ENCODE measurements around the gene KLRC4. TPM values are rescaled to one million over a fixed set of nuclear protein-coding genes. Genes with fewer than 3 reads are reported as not detected.
"Not testable (repeated sequence)": the region's sequence is repeated elsewhere in the genome, so short reads cannot be mapped to it uniquely, and the experiment has no call there.

KLRC4 gene
- total and polyA plus RNA-seq, 10 of the 15 experiments (the other 5 are each of a cell fraction or from before 2014, with no cell fraction given): 0.07 to 0.34 TPM; not detected in 8

DNA sequence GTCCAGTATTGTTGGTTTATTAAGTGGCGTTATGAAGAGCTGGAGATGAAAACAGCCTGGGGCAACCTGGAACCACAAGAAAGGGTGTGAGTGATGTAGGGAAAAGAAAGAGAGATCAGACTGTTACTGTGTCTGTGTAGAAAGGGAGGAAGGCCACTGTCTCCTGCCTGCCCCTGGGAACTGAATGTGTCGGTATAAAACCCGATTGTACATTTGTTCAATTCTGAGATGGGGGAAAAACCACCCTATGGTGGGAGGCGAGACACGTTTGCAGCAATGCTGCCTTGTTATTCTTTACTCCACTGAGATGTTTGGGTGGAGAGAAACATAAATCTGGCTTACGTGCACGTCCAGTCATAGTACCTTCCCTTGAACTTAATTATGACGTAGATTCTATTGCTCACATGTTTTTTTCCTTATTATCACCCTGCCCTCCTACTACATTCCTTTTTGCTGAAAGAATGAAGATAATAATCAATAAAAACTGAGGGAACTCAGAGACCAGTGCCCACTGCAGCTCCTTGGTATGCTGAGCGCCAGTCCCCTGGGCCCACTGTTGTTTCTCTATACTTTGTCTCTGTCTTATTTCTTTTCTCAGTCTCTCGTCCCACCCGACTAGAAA, 14.9 kb downstream of the KLRC4 start:
- intact Hi-C loops (cut with micrococcal nuclease; ENCODE audit: unreplicated experiment): loop anchor here (1.0 to 10.0 kb wide), 2 partner anchors 30 to 280 kb away; partner anchors contain the start of gene STYK1
- WGBS (ENCODE audit: insufficient coverage, insufficient replicate concordance, low lambda C conversion rate, missing lambda C conversion rate): 65% methylated on average over 8 of the region's 11 CpGs
- ChIA-PET CTCF (interaction anchor here (1.0 to 2.0 kb wide), 3 partner anchors 10 to 30 kb away, joined by 3 to 7 read pairs (median 4); no protein-coding TSS in a partner anchor), POLR2A (interaction anchor here (0.6 to 3.2 kb wide), 2 partner anchors 29 to 51 kb away, joined by 3 to 20 read pairs; no protein-coding TSS in a partner anchor), SMC1A (ENCODE audit: uncharacterized antibody, unreplicated experiment) (interaction anchor here (0.6 to 4.1 kb wide), 4 partner anchors 8 to 29 kb away, joined by 3 to 41 read pairs (median 4); no protein-coding TSS in a partner anchor), RAD21 (ENCODE audit: unreplicated experiment) (interaction anchor here (1.6 to 6.7 kb wide), 2 partner anchors 17 to 29 kb away, joined by 4 to 75 read pairs; no protein-coding TSS in a partner anchor)
- ATAC-seq; in situ Hi-C loops (cut with MboI); H2AFZ ChIP-seq (ENCODE audit: control insufficient read depth, low read depth, low read length); H3K27me3 ChIP-seq (replicated peaks in 1 of 2; ENCODE audit: control insufficient read depth in 2 of 2, insufficient read depth in 2 of 2, low read length in 1 of 2); H3K4me1 ChIP-seq (ENCODE audit: control insufficient read depth, insufficient read depth, low read length); H3K79me2 ChIP-seq (ENCODE audit: control insufficient read depth, insufficient read depth, low read length); H3K4me3 ChIP-seq; H3K36me3 ChIP-seq (ENCODE audit: control insufficient read depth in 2 of 2, insufficient read depth in 2 of 2, low read length in 1 of 2); H3K9ac ChIP-seq (ENCODE audit: control insufficient read depth, insufficient read depth, low read length); H4K20me1 ChIP-seq (ENCODE audit: control insufficient read depth, insufficient read depth); H3K9me3 ChIP-seq (replicated peaks; ENCODE audit: control insufficient read depth, insufficient read depth, low read length); FAIRE-seq; DNase-seq (ENCODE audit: low read depth, low spot score); H3K4me2 ChIP-seq (ENCODE audit: control insufficient read depth, insufficient read depth); BruUV-seq (replicated peaks); H3K27ac ChIP-seq (ENCODE audit: control insufficient read depth, insufficient read depth): not testable (repeated sequence)

DNA sequence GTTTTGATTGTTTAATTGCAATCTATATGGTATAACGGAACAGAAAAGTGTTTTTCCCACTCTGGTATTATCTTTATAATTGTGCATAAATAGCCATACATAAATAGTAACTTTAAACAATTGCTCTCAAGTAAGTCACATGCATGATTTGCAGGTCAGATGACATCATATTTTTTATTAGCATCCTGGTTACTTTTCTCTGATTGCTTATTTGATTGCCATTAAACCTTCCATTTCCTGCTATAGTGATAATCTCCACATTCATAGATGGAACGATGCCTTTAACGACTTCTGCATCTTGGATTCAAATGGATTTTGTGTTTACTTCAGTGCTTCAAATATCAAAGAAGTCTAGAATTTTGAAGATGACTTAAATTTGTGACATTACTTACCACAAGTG, 16.3 kb downstream of the KLRC4 start:
- TF ChIP-seq PML (IDR thresholded peaks at IDR 0.05; ENCODE audit: low read length): no peak
- no peak for TF ChIP-seq ESRRA (IDR thresholded peaks at IDR 0.05; ENCODE audit: low read length)
- no peak for TF ChIP-seq KLF5 (IDR thresholded peaks at IDR 0.05; ENCODE audit: partially characterized antibody)
- TF ChIP-seq CHD2 (IDR thresholded peaks at IDR 0.05; ENCODE audit: borderline replicate concordance, low read depth, low read length): no peak
- no peak for TF ChIP-seq HDAC6 (IDR thresholded peaks at IDR 0.05; ENCODE audit: unreplicated experiment)
- TF ChIP-seq TCF3 (IDR thresholded peaks at IDR 0.05; ENCODE audit: borderline replicate concordance, insufficient read depth, low read depth, low read length): no peak
- no peak for TF ChIP-seq NR2C2 (IDR thresholded peaks at IDR 0.05; ENCODE audit: borderline replicate concordance, control insufficient read depth, insufficient read length, low read depth)
- TF ChIP-seq, protein P1, sequence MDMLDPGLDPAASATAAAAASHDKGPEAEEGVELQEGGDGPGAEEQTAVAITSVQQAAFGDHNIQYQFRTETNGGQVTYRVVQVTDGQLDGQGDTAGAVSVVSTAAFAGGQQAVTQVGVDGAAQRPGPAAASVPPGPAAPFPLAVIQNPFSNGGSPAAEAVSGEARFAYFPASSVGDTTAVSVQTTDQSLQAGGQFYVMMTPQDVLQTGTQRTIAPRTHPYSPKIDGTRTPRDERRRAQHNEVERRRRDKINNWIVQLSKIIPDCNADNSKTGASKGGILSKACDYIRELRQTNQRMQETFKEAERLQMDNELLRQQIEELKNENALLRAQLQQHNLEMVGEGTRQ (IDR thresholded peaks at IDR 0.05; ENCODE audit: borderline replicate concordance, low read depth, low read length): no peak
- no peak for TF ChIP-seq RELA (IDR thresholded peaks at IDR 0.05; ENCODE audit: borderline replicate concordance, partially characterized antibody)
- TF ChIP-seq BACH1 (IDR thresholded peaks at IDR 0.05; ENCODE audit: borderline replicate concordance): no peak
- TF ChIP-seq, protein P2, sequence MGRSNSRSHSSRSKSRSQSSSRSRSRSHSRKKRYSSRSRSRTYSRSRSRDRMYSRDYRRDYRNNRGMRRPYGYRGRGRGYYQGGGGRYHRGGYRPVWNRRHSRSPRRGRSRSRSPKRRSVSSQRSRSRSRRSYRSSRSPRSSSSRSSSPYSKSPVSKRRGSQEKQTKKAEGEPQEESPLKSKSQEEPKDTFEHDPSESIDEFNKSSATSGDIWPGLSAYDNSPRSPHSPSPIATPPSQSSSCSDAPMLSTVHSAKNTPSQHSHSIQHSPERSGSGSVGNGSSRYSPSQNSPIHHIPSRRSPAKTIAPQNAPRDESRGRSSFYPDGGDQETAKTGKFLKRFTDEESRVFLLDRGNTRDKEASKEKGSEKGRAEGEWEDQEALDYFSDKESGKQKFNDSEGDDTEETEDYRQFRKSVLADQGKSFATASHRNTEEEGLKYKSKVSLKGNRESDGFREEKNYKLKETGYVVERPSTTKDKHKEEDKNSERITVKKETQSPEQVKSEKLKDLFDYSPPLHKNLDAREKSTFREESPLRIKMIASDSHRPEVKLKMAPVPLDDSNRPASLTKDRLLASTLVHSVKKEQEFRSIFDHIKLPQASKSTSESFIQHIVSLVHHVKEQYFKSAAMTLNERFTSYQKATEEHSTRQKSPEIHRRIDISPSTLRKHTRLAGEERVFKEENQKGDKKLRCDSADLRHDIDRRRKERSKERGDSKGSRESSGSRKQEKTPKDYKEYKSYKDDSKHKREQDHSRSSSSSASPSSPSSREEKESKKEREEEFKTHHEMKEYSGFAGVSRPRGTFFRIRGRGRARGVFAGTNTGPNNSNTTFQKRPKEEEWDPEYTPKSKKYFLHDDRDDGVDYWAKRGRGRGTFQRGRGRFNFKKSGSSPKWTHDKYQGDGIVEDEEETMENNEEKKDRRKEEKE (IDR thresholded peaks at IDR 0.05): no peak
- no peak for TF ChIP-seq ZNF24 (IDR thresholded peaks at IDR 0.05)
- DNase-seq (ENCODE audit: low read depth, low spot score) (no peak), ATAC-seq (no peak), FAIRE-seq (no peak)
- SMC1A ChIA-PET (ENCODE audit: uncharacterized antibody, unreplicated experiment): interaction anchor here (0.6 to 4.1 kb wide), 12 partner anchors 8 to 157 kb away, joined by 3 to 67 read pairs (median 4); partner anchors contain the start of gene KLRC4
- no TSS peak for BruUV-seq (replicated peaks)
- H3K4me2 ChIP-seq (ENCODE audit: control insufficient read depth, insufficient read depth): no peak overlapping the region
- no peak overlapping the region for H3K9ac ChIP-seq (ENCODE audit: control insufficient read depth, insufficient read depth, low read length)
- H2AFZ ChIP-seq (ENCODE audit: control insufficient read depth, low read depth, low read length): no peak overlapping the region
- H3K4me1 ChIP-seq (ENCODE audit: control insufficient read depth, insufficient read depth, low read length): peaks cover 9% of the 10 kb centered on the region; the same call in 1 of the 2 replicates
- no peak overlapping the region for H3K4me3 ChIP-seq
- no peaks in the 10 kb centered on the region for H3K79me2 ChIP-seq (ENCODE audit: control insufficient read depth, insufficient read depth, low read length)
- WGBS (ENCODE audit: insufficient coverage, insufficient replicate concordance, low lambda C conversion rate, missing lambda C conversion rate): 65% methylated on average over 3 of the region's 3 CpGs
- no peaks in the 10 kb centered on the region for H3K27me3 ChIP-seq (replicated peaks in 1 of 2; ENCODE audit: control insufficient read depth in 2 of 2, insufficient read depth in 2 of 2, low read length in 1 of 2)
- no peak overlapping the region for H3K27ac ChIP-seq (ENCODE audit: control insufficient read depth, insufficient read depth)
- H3K9me3 ChIP-seq (replicated peaks; ENCODE audit: control insufficient read depth, insufficient read depth, low read length): no peaks in the 10 kb centered on the region; the same call in 2 of the 3 replicates
- CTCF ChIA-PET: interaction anchor here (1.0 to 2.1 kb wide), 5 partner anchors 8 to 62 kb away, joined by 3 to 13 read pairs (median 4); partner anchors contain the start of gene KLRC4
- H4K20me1 ChIP-seq (ENCODE audit: control insufficient read depth, insufficient read depth): no peaks in the 10 kb centered on the region
- intact Hi-C loops (cut with micrococcal nuclease; ENCODE audit: unreplicated experiment) (loop anchor here (10.0 kb wide), 1 partner anchor 282 kb away; the partner anchor contains the start of gene STYK1), in situ Hi-C loops (cut with MboI) (no loop called here)
- RAD21 ChIA-PET (ENCODE audit: unreplicated experiment): interaction anchor here (1.4 to 6.7 kb wide), 3 partner anchors 18 to 28 kb away, joined by 4 to 75 read pairs (median 6); no protein-coding TSS in a partner anchor
- H3K36me3 ChIP-seq (ENCODE audit: control insufficient read depth in 2 of 2, insufficient read depth in 2 of 2, low read length in 1 of 2): no peaks in the 10 kb centered on the region
- POLR2A ChIA-PET: interaction anchor here (1.1 to 2.6 kb wide), 2 partner anchors 29 to 150 kb away, joined by 4 to 24 read pairs; no protein-coding TSS in a partner anchor
